Measurements from ENCODE around the gene GSTO2.

GSTO2 gene

GRCh38 chr10:104286939-104287338 lies 18.0 kb downstream of the GSTO2 start:
- DNase-seq = no peak

GRCh38 chr10:104288355-104288754 lies 19.4 kb downstream of the GSTO2 start:
- no peak for DNase-seq

GRCh38 chr10:104291439-104291951 lies 22.5 kb downstream of the GSTO2 start:
- DNase-seq = peak; percentile 89 to 91

- no peak for DNase-seq
Measured at GRCh38 chr10:104293011-104293410, 24.0 kb downstream of the GSTO2 start.

- DNase-seq = no peak
Measured at GRCh38 chr10:104293781-104294321, 24.9 kb downstream of the GSTO2 start.

- no peak for DNase-seq
Measured at GRCh38 chr10:104296687-104297436, 27.9 kb downstream of the GSTO2 start.

GRCh38 chr10:104297697-104298660 lies 29.0 kb downstream of the GSTO2 start:
- DNase-seq = peak; percentile 35 to 49

GRCh38 chr10:104299031-104299904 lies 30.3 kb downstream of the GSTO2 start:
- no peak for DNase-seq

GRCh38 chr10:104300002-104300735 lies 31.2 kb downstream of the GSTO2 start:
- no peak for DNase-seq

GRCh38 chr10:104300736-104301292 lies 31.8 kb downstream of the GSTO2 start:
- no peak for DNase-seq

GRCh38 chr10:104301907-104302690 lies 33.1 kb downstream of the GSTO2 start:
- DNase-seq = no peak

GRCh38 chr10:104303594-104304355 lies 34.8 kb downstream of the GSTO2 start:
- DNase-seq = no peak

GRCh38 chr10:104304356-104304745 lies 35.4 kb downstream of the GSTO2 start:
- no peak for DNase-seq

- no peak for DNase-seq
Measured at GRCh38 chr10:104304927-104305326, 35.9 kb downstream of the GSTO2 start.

GRCh38 chr10:104306897-104307296 lies 37.9 kb downstream of the GSTO2 start:
- no peak for DNase-seq

GRCh38 chr10:104307576-104308438 lies 38.8 kb downstream of the GSTO2 start:
- DNase-seq = no peak

GRCh38 chr10:104308439-104308903 lies 39.5 kb downstream of the GSTO2 start:
- no peak for DNase-seq

All from stimulated activated CD4-positive, alpha-beta T cell treated with anti-CD3 and anti-CD28 coated beads, Interleukin-2, amount 100 ng/mL, for 48 hours (primary cell).